Measurements from ENCODE around the gene RIPK3.

DNA sequence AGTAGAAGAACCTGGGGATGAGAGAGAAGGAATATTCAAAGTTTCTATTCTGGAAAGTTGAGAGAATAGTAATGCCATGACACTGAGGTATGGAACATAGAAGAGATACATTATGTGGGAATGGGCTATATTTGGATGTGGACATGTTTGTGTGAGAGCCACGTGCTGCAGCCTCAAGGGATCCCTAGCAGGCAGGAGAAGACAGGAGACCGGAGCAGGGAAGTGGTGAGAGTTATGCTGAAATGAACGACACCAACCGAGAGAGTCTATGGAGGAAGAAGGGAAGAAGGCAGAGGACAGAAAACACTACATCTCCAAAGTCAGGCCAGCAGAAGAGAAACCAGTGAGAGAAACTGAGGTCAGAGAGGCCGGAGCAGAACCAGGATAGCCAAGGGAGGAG is 10.0 kb upstream of the RIPK3 start:
- TF ChIP-seq GATA2 (IDR thresholded peaks at IDR 0.05; ENCODE audit: low read depth, low read length) (no peak), GATA3 (IDR thresholded peaks at IDR 0.05; ENCODE audit: low read depth, low read length) (no peak)

Data from SH-SY5Y (cell line).